NCI-H460 (cell line): ENCODE results near the gene SIAH1. TPM values are rescaled to one million over a fixed set of nuclear protein-coding genes. Genes with fewer than 3 reads are reported as not detected.
"Not testable (repeated sequence)": the region's sequence is repeated elsewhere in the genome, so short reads cannot be mapped to it uniquely, and the experiment has no call there.

Experiments
- DNase-seq: peaks from one replicate; pipeline ENCODE4 v3.0.0-alpha.2; 2016; ENCODE audit warnings: low read depth; ENCODE audit errors: extremely low read depth
- small RNA-seq, 2 experiments: library from RNA; depleted of rRNA; stranded (forward); fragments of <200 nt; gene quantifications; one replicate each; pipeline ENCODE3, GENCODE V24; 2014
- total RNA-seq: library from RNA; depleted of rRNA; stranded (reverse); fragments of >200 nt; shearing (Covaris generic); gene quantifications from 2 replicates; pipeline ENCODE4 v1.2.3, GENCODE V29; 2014; rRNA removed

SIAH1 gene
- total RNA-seq, 1 experiment from 2014 or later, result 30.6 TPM

DNA sequence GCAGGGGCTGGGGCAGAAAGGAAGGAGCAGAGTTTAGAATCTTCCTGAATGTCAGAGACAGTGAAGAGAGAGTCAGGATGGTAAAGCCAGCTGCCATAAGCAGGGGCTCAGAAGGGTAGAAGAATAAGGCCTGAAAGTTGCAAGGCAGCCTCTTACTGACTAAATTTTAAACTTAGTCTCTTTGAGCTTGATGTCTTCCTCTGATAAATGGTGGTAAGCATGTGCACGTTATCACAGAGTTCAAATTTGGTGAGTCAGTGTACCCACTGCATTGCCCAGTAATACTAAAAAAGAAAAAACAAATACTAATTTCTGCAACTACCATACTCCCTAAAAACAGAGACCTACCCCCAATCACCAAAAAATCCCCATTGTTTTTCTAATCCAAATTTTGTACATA is 45.2 kb downstream of the SIAH1 start:
- DNase-seq, result no peak

DNA sequence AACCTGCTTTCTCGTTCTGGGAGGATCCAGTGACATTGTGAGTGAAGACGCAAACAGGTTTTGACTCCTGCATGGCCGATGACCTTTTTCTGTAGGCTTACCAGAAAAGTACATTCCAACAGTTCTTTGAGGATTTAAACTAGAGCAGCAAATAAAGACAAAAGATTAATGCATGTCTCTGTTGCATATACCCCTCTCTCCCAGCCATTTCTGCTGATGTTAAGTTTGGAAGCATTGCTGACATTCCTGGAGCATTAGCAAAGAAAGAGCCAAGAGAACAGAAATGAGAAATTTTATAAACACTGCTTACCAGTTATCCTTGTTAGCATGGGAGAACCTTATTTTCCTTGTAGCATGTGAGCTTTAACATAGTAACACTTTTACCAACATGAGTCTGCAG is 49.3 kb downstream of the SIAH1 start:
- no peak for DNase-seq

DNA sequence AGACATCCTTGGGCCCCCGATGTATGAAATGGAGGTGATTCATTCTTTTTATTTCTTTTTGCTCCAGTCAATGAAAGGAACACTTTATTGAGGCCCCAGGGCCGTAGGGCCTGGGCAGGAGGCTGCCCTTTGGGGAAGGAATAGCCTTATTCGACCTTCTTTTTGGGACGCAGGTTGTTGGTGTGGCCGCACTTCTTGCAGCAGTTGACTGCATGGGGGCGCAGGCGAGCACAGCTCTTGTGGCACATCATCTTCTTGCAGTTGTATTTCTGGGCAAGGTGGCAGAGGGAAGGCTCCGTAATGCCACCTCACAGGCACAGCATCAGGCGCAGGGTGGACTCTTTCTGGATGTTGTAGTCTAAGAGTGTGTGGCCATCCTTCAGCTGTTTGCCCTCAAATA is 50.9 kb downstream of the SIAH1 start:
- no peak for DNase-seq

DNA sequence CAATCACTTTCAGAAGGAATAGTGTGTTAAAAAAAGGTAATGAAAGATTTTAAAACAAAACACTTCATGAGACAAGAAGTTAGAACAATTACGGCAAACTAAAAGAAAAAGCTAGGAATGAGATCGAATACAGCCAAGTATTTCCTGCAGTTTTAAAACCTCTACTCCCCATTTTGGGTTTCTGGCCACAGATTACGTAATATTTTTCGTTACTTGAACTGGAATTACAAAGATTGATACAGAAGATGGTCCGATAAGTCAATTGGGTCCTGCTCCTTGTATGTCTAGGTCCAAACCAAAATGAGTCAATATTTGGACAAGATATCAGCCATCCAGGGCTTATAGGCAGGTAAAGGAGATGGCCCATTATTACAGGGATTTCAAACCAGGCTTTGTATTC is 52.2 kb downstream of the SIAH1 start:
- no peak for DNase-seq

DNA sequence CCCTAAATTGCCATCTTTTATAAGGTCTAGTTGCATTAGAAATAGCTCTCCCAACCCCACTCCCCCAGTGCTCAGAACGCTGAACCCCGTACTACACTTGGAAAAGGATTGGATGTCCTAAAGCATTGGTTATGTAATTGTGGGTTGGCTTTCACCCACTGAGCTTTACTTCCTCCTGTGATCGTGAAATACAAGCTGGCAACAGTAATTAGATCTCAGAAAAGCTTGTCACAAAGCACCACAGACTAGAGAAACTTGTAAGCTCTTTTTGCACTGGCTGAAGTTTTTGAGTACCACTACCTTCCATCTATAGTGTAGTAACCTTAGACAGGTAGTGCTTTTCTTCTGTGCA is 54.4 kb downstream of the SIAH1 start:
- no peak for DNase-seq

DNA sequence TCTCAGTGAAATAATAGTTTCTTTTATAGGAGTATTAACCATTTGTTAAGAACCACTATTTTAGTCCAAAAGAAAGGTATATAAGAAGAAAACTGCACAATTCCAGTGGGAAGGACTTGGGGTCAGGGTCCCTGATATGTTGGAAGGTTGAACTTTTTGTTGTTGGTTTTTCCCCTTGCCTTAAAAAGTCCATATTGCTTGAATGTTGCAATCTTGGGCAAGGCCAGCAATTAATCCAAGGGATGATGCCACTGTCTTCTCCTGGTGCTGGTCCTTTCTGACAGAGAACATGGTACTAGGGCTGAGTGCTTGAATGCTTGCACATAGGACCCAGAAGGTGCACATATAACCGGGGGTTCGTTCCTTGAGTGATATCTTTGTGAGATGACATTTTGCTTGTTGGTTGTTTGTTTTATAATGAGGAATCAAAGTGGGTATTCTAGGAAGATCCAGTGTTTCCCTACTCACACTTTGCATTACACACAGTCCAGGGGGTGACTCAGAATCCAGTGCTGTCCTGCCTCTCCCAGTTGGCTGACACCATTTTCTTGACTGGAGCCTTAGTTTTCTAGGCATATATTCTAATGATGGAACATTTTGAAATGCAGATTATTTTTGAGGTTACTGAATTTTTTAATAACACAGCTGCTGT is 54.9 kb downstream of the SIAH1 start:
- DNase-seq, result no peak

DNA sequence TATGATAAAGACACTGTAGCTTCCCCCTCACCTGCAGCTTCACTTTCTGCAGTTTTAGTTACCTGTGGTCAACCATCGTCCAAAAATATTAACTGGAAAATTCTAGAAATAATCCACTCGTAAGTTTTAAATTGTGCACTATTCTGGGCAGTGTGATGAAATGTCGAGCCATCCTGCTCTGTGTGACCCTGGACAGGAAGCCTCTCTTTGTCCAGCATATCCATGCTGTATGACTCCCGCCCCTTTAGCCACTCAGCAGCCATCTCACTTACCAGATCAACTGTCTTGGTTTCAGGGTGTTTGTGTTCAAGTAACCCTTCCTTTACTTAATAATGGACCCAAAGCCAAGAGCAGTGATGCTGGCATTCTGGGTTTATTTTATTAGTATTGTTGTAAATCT is 56.1 kb downstream of the SIAH1 start:
- no peak for DNase-seq

DNA sequence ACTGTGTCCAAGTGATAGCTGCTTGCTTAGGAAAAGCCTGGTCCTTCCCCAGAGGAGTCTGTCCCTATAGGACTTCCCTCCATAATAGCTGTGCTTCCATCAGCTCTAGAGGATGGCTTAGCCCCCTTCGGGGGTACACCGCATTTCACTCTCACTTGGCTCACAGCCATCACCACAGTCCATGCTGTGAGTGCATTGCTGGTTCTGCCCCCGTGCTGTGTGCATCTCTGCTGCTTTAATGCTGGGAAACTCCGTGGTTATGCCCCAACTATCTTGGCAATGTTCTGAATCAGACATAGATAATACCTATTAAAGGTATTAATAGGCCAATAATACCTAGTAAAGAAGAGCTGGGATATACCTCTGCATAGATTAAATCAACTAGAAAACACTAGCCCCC is 58.3 kb downstream of the SIAH1 start:
- DNase-seq, result no peak

DNA sequence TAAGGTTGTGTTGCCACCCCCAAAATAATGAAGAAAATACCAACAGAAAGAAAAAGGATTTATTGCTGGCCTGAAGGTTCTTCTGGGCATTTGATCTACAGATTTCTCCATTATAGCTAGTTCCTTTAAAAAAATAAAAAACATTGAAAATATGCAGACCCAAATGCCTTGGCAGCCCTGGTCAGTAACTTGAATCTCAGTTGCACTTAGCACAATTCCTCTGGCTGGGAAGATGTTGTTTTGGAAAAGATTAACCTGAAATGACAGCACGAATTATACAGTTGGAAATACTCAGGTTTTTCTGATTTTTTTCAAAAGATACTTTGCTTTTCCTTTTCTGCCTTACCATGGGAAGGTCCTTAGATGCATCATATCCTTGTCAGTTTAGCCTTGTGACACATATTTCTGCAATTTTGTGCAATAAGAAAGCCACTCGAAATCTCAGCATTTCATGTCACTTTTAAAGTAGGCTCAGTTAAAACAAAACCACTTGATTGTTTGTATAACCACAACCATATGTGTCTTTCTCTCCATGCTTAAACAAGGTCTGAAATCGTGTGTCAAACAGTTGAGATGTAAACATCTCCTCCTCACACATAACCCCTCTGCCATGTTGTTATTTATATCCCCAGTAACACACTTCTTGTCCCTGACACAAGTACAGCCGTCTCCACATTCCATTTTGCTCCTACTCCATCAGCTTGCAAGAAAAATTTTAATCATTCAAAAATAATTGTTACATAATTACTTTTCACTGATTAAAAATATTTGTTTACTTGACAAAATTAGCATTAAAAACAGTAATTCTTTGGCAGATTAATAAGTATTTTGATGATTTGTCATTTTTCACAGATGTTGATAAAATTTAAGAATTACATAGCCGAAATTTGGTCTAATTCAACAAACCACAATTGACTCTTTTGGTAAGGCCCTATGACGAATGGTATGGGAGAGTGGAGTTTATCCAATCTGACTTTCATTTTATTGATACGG is 61.1 kb downstream of the SIAH1 start:
- no peak for DNase-seq

DNA sequence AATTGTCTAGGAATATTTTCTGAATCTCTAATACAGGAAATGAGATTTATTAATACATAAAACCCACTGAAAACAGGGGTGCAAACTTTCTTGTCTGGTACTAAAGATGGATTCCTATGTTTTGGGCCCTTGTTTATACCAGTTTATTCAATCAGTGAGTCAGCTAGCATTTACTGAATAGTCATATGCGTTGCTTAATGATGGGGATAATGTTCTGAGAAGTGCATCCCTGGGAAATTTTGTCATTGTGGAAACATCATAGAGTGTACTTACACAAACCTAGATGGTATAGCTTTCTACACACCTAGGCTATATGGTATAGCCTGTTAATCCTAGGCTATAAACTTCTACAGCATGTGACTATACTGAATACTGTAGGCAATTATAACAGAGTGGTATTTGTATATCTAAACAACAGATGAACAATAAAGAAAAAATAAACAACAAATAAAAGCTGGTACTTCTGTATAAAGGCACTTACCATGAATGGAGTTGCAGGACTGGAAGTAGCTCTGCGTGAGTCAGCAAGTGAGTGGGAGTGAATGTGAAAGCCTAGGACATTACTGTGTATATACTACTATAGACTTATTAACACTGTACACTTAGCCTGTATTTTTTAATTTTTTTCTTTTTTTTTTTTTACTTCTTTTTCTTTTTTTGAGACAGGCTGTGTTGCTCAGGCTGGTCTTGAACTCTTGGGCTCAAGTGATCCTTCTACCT is 63.7 kb downstream of the SIAH1 start:
- no peak for DNase-seq

DNA sequence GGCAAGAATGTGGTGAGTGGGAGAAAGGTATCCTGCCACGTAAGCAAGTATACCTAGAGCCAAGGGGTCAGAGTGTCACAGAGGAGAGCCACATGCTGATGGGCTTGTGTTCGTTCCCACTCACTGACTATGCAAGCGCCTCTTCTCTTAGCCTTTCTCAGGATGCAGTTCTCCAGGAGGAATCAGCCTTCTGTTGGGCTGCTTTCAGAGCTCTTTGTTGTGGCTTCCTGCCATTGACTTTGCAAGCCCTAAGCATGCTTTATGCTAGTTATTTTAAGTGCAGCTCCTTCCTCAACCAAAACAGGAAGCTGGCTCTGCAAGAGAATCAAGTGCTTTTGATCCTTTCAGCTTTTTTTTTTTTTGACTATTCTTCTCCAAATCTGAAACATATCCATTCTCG is 66.6 kb downstream of the SIAH1 start:
- DNase-seq, result no peak

DNA sequence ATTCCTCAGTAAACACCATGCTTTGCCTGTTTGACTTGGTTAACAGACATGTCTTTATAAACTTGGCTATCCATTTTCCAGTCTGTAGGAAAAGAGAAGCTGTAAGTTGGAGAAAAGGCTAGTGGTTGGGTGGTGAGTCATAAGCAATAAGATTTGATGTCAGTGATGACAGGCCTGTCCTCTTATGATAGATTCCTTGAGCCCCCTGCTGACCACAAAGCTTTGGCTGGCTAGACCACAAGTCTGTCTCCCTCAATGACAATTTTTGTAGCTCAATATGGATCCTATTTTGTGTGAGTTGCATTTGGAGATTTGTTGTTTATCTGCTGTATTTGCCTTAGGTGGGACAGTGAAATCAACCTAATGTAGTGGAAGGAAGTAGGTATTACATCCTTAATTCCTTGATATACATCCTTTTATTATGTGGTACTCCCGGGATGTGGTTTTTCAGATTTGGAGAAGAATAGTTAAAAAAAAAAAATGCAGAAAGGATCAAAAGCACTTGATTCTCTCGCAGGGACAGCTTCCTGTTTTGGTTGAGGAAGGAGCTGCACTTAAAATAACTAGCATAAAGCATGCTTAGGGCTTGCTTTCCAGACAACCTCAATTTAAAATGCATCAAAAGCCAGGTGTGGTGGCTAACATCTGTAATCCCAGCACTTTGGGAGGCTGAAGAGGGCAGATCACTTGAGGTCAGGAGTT is 67.4 kb downstream of the SIAH1 start:
- no peak for DNase-seq

DNA sequence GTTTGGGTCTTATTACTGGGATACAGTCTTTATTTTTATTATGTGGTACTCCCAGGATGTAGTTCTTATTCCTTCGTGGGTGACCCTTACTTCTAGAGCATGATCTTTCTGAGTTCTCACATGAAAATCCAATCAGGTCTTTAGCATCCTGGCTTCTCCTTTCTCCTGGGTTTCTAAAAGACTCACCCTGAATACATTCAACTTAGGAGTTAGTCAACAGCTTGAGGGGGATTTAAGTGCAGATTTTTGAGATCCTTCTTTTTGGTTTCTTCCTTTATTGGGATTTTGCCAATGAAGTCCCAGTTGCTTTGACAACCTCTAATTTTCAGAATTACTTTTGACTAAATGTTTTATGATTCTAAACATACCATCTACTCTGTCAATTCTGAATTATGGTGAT is 68.2 kb downstream of the SIAH1 start:
- DNase-seq, result no peak

DNA sequence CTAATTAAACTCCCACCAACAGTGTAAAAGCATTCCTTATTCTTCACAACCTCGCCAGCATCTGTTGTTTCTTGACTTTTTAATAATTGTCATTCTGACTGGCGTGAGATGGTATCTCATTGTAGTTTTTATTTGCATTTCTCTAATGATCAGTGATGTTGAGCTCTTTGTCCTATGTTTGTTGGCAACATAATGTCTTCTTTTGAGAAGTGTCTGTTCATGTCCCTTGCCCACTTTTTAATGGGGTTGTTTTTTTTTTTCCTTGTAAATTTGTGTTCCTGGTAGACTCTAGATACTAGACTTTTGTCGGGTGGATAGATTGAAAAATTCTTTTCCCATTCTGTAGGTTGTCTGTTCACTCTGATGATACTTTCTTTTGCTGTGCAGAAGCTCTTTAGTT is 71.3 kb downstream of the SIAH1 start:
- not testable (repeated sequence) for DNase-seq

DNA sequence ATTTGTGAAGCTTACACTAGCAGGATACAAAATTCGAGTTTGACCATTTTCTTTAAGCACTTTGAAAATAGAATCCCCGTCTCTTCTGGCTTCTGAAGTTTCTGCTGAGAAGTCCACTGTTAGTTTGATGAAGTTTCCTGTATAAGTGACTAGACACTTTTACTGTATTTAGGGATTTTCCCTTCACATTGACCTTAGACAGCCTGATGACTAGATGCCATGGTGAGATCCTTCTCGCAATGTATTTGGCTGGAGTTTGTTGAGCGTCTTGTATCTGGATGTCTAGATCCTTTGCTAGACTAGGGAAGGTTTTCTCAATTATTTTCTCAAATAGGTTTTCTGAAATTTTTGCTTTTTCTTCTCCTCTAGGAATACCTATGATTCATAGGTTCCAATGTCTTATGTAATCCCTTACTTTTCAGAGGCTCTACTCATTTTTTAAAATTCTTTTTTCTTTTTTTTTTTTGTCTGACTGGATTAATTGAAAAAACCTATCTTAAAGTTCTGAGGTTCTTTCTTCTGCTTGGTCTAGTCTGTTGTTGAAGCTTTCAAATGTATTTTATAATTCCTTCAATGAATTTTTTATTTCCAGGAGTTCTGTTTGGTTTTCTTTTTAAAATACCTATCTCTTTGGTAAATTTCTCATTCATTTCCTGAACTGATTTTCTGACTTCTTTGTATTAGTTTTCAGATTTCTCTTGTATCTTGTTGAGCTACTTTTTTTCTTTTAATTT is 74.1 kb downstream of the SIAH1 start:
- DNase-seq, result no peak

Small RNAs within 50 kb of the gene (small RNA-seq; reads per million reads assigned to genes)
- gene RF00017, result 0 reads per million in 2 experiments

Other genes starting within 250 kb of the SIAH1 start
- gene ABCC12, start 229.4 kb downstream of the SIAH1 start, total RNA-seq, result not detected in 2 replicates
- gene LONP2, start 141.1 kb downstream of the SIAH1 start, total RNA-seq, result 44.8 and 49.5 TPM in 2 replicates
- gene ABCC11, start 137.9 kb downstream of the SIAH1 start, total RNA-seq, result not detected in 2 replicates
- 15.0 and 17.7 TPM in 2 replicates for gene N4BP1, start 224.8 kb upstream of the SIAH1 start, total RNA-seq